Naive B cell (primary cell): Measurements from ENCODE around the gene IL5. TPM values are rescaled to one million over a fixed set of nuclear protein-coding genes. Genes with fewer than 3 reads are reported as not detected.

ENCODE experiments used
- ATAC-seq, 2 donors: fragments of 150-1000 bp; cut with Tn5 transposase; 2 replicates each; pipeline ENCODE4 v1.10.0; 2021; ENCODE audit warnings: low read depth in 2 of 2, mild to moderate bottlenecking in 2 of 2, moderate library complexity in 2 of 2
- DNase-seq: peaks from one replicate; pipeline ENCODE4 v3.0.0; 2022
- H3K27ac Mint-ChIP-seq, 6 donors: one replicate each; pipeline ENCODE4 v1.8.0; 2020 to 2022; ENCODE audit warnings: mild to moderate bottlenecking in 6 of 6, mixed read lengths in 6 of 6, moderate library complexity in 5 of 6, inconsistent platforms in 2 of 6
- H3K27me3 Mint-ChIP-seq, 3 donors: one replicate each; pipeline ENCODE4 v1.8.0; 2021 to 2022; ENCODE audit warnings: mixed read lengths in 3 of 3, mild to moderate bottlenecking in 1 of 3
- H3K36me3 Mint-ChIP-seq, 2 donors: one replicate each; pipeline ENCODE4 v1.8.0; 2020 to 2022; ENCODE audit warnings: mixed read lengths in 2 of 2, inconsistent platforms in 1 of 2, mild to moderate bottlenecking in 1 of 2
- H3K4me1 Mint-ChIP-seq, 3 donors: one replicate each; pipeline ENCODE4 v1.8.0; 2020 to 2022; ENCODE audit warnings: mixed read lengths in 3 of 3, inconsistent platforms in 1 of 3, mild to moderate bottlenecking in 1 of 3, moderate library complexity in 1 of 3
- H3K4me3 Mint-ChIP-seq, 8 donors: one replicate each; pipeline ENCODE4 v1.8.0; 2020 to 2022; ENCODE audit warnings: mild to moderate bottlenecking in 8 of 8, mixed read lengths in 8 of 8, moderate library complexity in 8 of 8, inconsistent platforms in 2 of 8
- H3K9me3 Mint-ChIP-seq, 7 donors: one replicate each; pipeline ENCODE4 v1.8.0; 2020 to 2022; ENCODE audit warnings: mixed read lengths in 7 of 7, mild to moderate bottlenecking in 5 of 7, inconsistent platforms in 2 of 7, moderate library complexity in 1 of 7
- polyA plus RNA-seq, 6 donors: library from polyadenylated mRNA; unstranded; fragments of 300-500 nt; fragmentation: Illumina TruSeq; gene quantifications; one replicate each; pipeline ENCODE4 v1.2.3, GENCODE V29; 2021; ENCODE audit warnings: low read depth in 6 of 6

Gene IL5
- polyA plus RNA-seq, 6 donors from 2014 or later, result not detected

GRCh38 chr5:132500244-132500930 is 42.9 kb downstream of the IL5 start:
- peaks cover 28 to 46% (median 34%) of the 10 kb centered on the region in 3 donors for H3K4me1 Mint-ChIP-seq
- peak overlapping the region; percentile 54 to 95 (median 80) for H3K27ac Mint-ChIP-seq
- no peaks in the 10 kb centered on the region for H3K9me3 Mint-ChIP-seq
- H3K4me3 Mint-ChIP-seq, result peak overlapping the region in 2 of 8 donors; percentile 10 to 39
- H3K36me3 Mint-ChIP-seq, result no peaks in the 10 kb centered on the region
- H3K27me3 Mint-ChIP-seq, result no peaks in the 10 kb centered on the region
- no peak for DNase-seq
- ATAC-seq, result no peak

- H3K27me3 Mint-ChIP-seq, result no peaks in the 10 kb centered on the region
- H3K27ac Mint-ChIP-seq, result peak overlapping the region; percentile 36 to 95 (median 85)
- H3K9me3 Mint-ChIP-seq, result no peaks in the 10 kb centered on the region
- DNase-seq (no peak), ATAC-seq (no peak)
- no peaks in the 10 kb centered on the region for H3K36me3 Mint-ChIP-seq
- peak overlapping the region in 2 of 8 donors; percentile 12 to 39 for H3K4me3 Mint-ChIP-seq
- H3K4me1 Mint-ChIP-seq, result peaks cover 36 to 54% (median 36%) of the 10 kb centered on the region in 3 donors
Measured at GRCh38 chr5:132499440-132500243, 43.7 kb downstream of the IL5 start.

- Mint-ChIP-seq H3K27me3 (no peaks in the 10 kb centered on the region), H3K4me3 (peak overlapping the region in 1 of 8 donors; percentile 34), H3K27ac (peak overlapping the region; percentile 60 to 97 (median 86)), H3K9me3 (no peaks in the 10 kb centered on the region), H3K36me3 (no peaks in the 10 kb centered on the region), H3K4me1 (peaks cover 44 to 63% (median 44%) of the 10 kb centered on the region in 3 donors)
- DNase-seq (no peak), ATAC-seq (no peak)
Measured at GRCh38 chr5:132498686-132499271, 44.5 kb downstream of the IL5 start.

- DNase-seq (no peak), ATAC-seq (no peak)
- Mint-ChIP-seq H3K4me3 (peak overlapping the region in 7 of 8 donors; percentile 88 to 97 (median 94)), H3K36me3 (no peaks in the 10 kb centered on the region), H3K9me3 (no peaks in the 10 kb centered on the region), H3K27ac (peak overlapping the region in 4 of 6 donors; percentile 44 to 96 (median 76)), H3K4me1 (peaks cover 45 to 69% (median 50%) of the 10 kb centered on the region in 3 donors), H3K27me3 (no peaks in the 10 kb centered on the region)
Measured at GRCh38 chr5:132498152-132498551, 45.2 kb downstream of the IL5 start.

- Mint-ChIP-seq H3K27ac (peak overlapping the region; percentile 36 to 98 (median 92)), H3K4me3 (peak overlapping the region; percentile 88 to 97 (median 94)), H3K27me3 (no peaks in the 10 kb centered on the region), H3K9me3 (no peaks in the 10 kb centered on the region), H3K4me1 (peaks cover 45 to 72% (median 52%) of the 10 kb centered on the region in 3 donors), H3K36me3 (no peaks in the 10 kb centered on the region)
- DNase-seq, result no peak
- no peak for ATAC-seq
Measured at GRCh38 chr5:132497488-132497997, 45.8 kb downstream of the IL5 start.

GRCh38 chr5:132496631-132497487 is 46.5 kb downstream of the IL5 start:
- no peaks in the 10 kb centered on the region for H3K27me3 Mint-ChIP-seq
- ATAC-seq (peak; percentile 0 to 1), DNase-seq (no peak)
- H3K36me3 Mint-ChIP-seq, result no peaks in the 10 kb centered on the region
- H3K4me3 Mint-ChIP-seq, result peak overlapping the region; percentile 88 to 97 (median 94)
- no peaks in the 10 kb centered on the region for H3K9me3 Mint-ChIP-seq
- H3K4me1 Mint-ChIP-seq, result peaks cover 50 to 74% (median 58%) of the 10 kb centered on the region in 3 donors
- H3K27ac Mint-ChIP-seq, result peak overlapping the region; percentile 76 to 98 (median 96)

GRCh38 chr5:132496191-132496630 is 47.1 kb downstream of the IL5 start:
- Mint-ChIP-seq H3K27ac (peak overlapping the region; percentile 76 to 98 (median 96)), H3K4me1 (peaks cover 54 to 74% (median 61%) of the 10 kb centered on the region in 3 donors), H3K36me3 (no peaks in the 10 kb centered on the region), H3K4me3 (peak overlapping the region; percentile 88 to 97 (median 94)), H3K27me3 (no peaks in the 10 kb centered on the region), H3K9me3 (no peaks in the 10 kb centered on the region)
- ATAC-seq, result peak; percentile 65
- peak; percentile 84 for DNase-seq

GRCh38 chr5:132495667-132496190 is 47.6 kb downstream of the IL5 start:
- Mint-ChIP-seq H3K9me3 (no peaks in the 10 kb centered on the region), H3K27me3 (no peaks in the 10 kb centered on the region), H3K4me1 (peaks cover 51 to 69% (median 59%) of the 10 kb centered on the region in 3 donors), H3K36me3 (no peaks in the 10 kb centered on the region), H3K4me3 (peak overlapping the region; percentile 88 to 97 (median 94)), H3K27ac (peak overlapping the region; percentile 94 to 99 (median 96))
- ATAC-seq, result peak; percentile 40 to 54
- peak; percentile 86 for DNase-seq

GRCh38 chr5:132493821-132494220 is 49.5 kb downstream of the IL5 start:
- H3K36me3 Mint-ChIP-seq, result peaks cover 0 to 4% of the 10 kb centered on the region in 2 donors
- peaks cover 42 to 62% (median 60%) of the 10 kb centered on the region in 3 donors for H3K4me1 Mint-ChIP-seq
- no peaks in the 10 kb centered on the region for H3K9me3 Mint-ChIP-seq
- H3K4me3 Mint-ChIP-seq, result peak overlapping the region in 6 of 8 donors; percentile 17 to 95 (median 85)
- DNase-seq, result no peak
- H3K27me3 Mint-ChIP-seq, result no peaks in the 10 kb centered on the region
- H3K27ac Mint-ChIP-seq, result peak overlapping the region; percentile 94 to 99 (median 96)
- ATAC-seq, result no peak

- Mint-ChIP-seq H3K36me3 (peaks cover 0 to 7% of the 10 kb centered on the region in 2 donors), H3K4me1 (peaks cover 44 to 63% (median 62%) of the 10 kb centered on the region in 3 donors), H3K4me3 (peak overlapping the region in 4 of 8 donors; percentile 15 to 95 (median 52)), H3K9me3 (no peaks in the 10 kb centered on the region), H3K27me3 (no peaks in the 10 kb centered on the region), H3K27ac (peak overlapping the region in 5 of 6 donors; percentile 12 to 96 (median 65))
- DNase-seq (no peak), ATAC-seq (no peak)
Measured at GRCh38 chr5:132493241-132493640, 50.1 kb downstream of the IL5 start.

GRCh38 chr5:132492386-132493125 is 50.8 kb downstream of the IL5 start:
- Mint-ChIP-seq H3K36me3 (peaks cover 6 to 13% of the 10 kb centered on the region in 2 donors), H3K27me3 (no peaks in the 10 kb centered on the region), H3K4me1 (peaks cover 51 to 69% (median 63%) of the 10 kb centered on the region in 3 donors), H3K9me3 (no peaks in the 10 kb centered on the region), H3K27ac (peak overlapping the region; percentile 99 to 100 (median 99)), H3K4me3 (peak overlapping the region in 6 of 8 donors; percentile 44 to 98 (median 94))
- DNase-seq (no peak), ATAC-seq (no peak)
